ENCODE data around the gene DNAAF5.
A peak's percentile ranks its signal among the peaks of the same experiment; 100 is the strongest.

DNAAF5 gene

DNA sequence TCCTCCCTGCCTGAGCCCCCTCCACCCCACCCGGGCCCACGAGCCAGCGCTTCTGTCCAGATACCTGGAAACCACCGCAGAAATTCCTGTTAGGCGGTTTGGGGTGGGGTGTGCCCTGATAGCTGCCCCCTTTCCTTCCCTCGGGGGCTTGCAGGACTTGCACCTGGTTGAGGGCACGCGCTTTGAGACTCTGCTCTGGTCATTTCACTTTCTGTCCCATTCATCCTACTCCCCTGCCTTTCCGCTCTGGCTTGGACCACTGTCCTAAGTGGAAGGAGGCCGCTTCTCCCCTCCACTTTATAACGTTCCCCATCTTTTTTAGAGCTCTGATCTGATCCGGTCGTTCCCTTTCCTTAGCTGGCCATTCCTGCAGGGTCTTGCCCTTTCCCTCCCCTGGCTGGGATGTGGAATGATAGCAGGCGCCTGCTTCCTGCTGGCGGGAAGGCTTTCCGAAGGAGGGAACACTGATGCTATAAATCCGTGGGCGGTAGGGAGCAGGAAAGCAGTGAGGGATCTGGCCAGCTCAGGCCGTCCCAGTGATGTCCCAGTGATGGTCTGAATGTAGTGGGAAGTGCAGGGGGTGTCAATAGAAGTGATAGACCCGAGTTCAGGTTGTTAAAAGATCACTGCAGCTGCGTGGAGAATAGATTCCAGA is 1.4 kb downstream of the DNAAF5 start:
- H3K23ac ChIP-seq (ENCODE audit: low read depth, low read length, poor library complexity) = no peak overlapping the region
- no peak overlapping the region for H2AK5ac ChIP-seq (ENCODE audit: low read depth, low read length)
- peaks cover 12 to 14% of the 10 kb centered on the region in 2 donors for H3K4me1 ChIP-seq (ENCODE audit: control insufficient read depth in 2 of 2, insufficient read depth in 1 of 2, low read depth in 1 of 2, low read length in 2 of 2)
- WGBS, 2 donors (ENCODE audit: extremely low coverage in 2 of 2, insufficient read length in 2 of 2, insufficient replicate concordance in 1 of 2) = no CpG with 5 or more reads among the region's 21 CpGs
- H3K14ac ChIP-seq (ENCODE audit: low read length) = no peak overlapping the region
- no peak overlapping the region for H3K9ac ChIP-seq (ENCODE audit: low read depth, low read length, poor library complexity)
- peak overlapping the region; percentile 54 for H3K4me2 ChIP-seq (ENCODE audit: insufficient read depth, low read length, poor library complexity, severe bottlenecking)
- no peak overlapping the region for H2BK15ac ChIP-seq (ENCODE audit: low read length)
- no peak overlapping the region for H4K91ac ChIP-seq (ENCODE audit: low read depth, low read length, poor library complexity)
- H3K4me3 ChIP-seq (ENCODE audit: low read length in 2 of 2) = peak overlapping the region; percentile 67 to 79
- peaks cover 22% of the 10 kb centered on the region for H3K79me1 ChIP-seq (ENCODE audit: low read depth, low read length)
- H3K27me3 ChIP-seq (ENCODE audit: control insufficient read depth in 3 of 3, insufficient read depth in 3 of 3, low read depth in 1 of 3, low read length in 3 of 3) = no peaks in the 10 kb centered on the region
- H2BK5ac ChIP-seq (ENCODE audit: low read length) = no peak overlapping the region
- H2BK120ac ChIP-seq (ENCODE audit: low read depth, low read length) = no peak overlapping the region
- no peak overlapping the region for H3K18ac ChIP-seq (ENCODE audit: low read length)
- no peak overlapping the region for H3K4ac ChIP-seq (ENCODE audit: low read length)
- no peak overlapping the region for H2AFZ ChIP-seq (ENCODE audit: low read length)
- H3K27ac ChIP-seq (replicated peaks; ENCODE audit: low read length) = no peak overlapping the region
- H3K36me3 ChIP-seq (replicated peaks in 1 of 2; ENCODE audit: control insufficient read depth in 2 of 2, insufficient read depth in 2 of 2, low read length in 2 of 2) = peaks cover 26 to 45% of the 10 kb centered on the region in 2 donors
- no peak overlapping the region for H4K8ac ChIP-seq (ENCODE audit: low read depth, low read length)
- no peak overlapping the region for H2BK12ac ChIP-seq (ENCODE audit: low read length)
- no peak for DNase-seq (ENCODE audit: low spot score)
- H3K9me3 ChIP-seq (replicated peaks in 1 of 2; ENCODE audit: control insufficient read depth in 2 of 2, insufficient read depth in 1 of 2, low read depth in 1 of 2, low read length in 2 of 2) = peaks cover 4 to 5% of the 10 kb centered on the region in 2 donors

GRCh38 chr7:728602-729001 is 2.1 kb downstream of the DNAAF5 start:
- H2AK5ac ChIP-seq (ENCODE audit: low read depth, low read length) = no peak overlapping the region
- no peak overlapping the region for H3K4ac ChIP-seq (ENCODE audit: low read length)
- no peak overlapping the region for H3K9ac ChIP-seq (ENCODE audit: low read depth, low read length, poor library complexity)
- DNase-seq (ENCODE audit: low spot score) = no peak
- H3K23ac ChIP-seq (ENCODE audit: low read depth, low read length, poor library complexity) = no peak overlapping the region
- H4K8ac ChIP-seq (ENCODE audit: low read depth, low read length) = no peak overlapping the region
- H3K27me3 ChIP-seq (ENCODE audit: control insufficient read depth in 3 of 3, insufficient read depth in 3 of 3, low read depth in 1 of 3, low read length in 3 of 3) = no peaks in the 10 kb centered on the region
- no peak overlapping the region for H3K4me2 ChIP-seq (ENCODE audit: insufficient read depth, low read length, poor library complexity, severe bottlenecking)
- WGBS, 2 donors (ENCODE audit: extremely low coverage in 2 of 2, insufficient read length in 2 of 2, insufficient replicate concordance in 1 of 2) = no CpG with 5 or more reads among the region's 9 CpGs
- H3K79me1 ChIP-seq (ENCODE audit: low read depth, low read length) = peaks cover 22% of the 10 kb centered on the region
- H2BK120ac ChIP-seq (ENCODE audit: low read depth, low read length) = no peak overlapping the region
- no peak overlapping the region for H2BK12ac ChIP-seq (ENCODE audit: low read length)
- no peak overlapping the region for H3K14ac ChIP-seq (ENCODE audit: low read length)
- no peak overlapping the region for H2BK15ac ChIP-seq (ENCODE audit: low read length)
- no peak overlapping the region for H4K91ac ChIP-seq (ENCODE audit: low read depth, low read length, poor library complexity)
- no peak overlapping the region for H2BK5ac ChIP-seq (ENCODE audit: low read length)
- H3K4me1 ChIP-seq (ENCODE audit: control insufficient read depth in 2 of 2, insufficient read depth in 1 of 2, low read depth in 1 of 2, low read length in 2 of 2) = peaks cover 12 to 14% of the 10 kb centered on the region in 2 donors
- H3K9me3 ChIP-seq (replicated peaks in 1 of 2; ENCODE audit: control insufficient read depth in 2 of 2, insufficient read depth in 1 of 2, low read depth in 1 of 2, low read length in 2 of 2) = peaks cover 5% of the 10 kb centered on the region in 2 donors
- no peak overlapping the region for H3K27ac ChIP-seq (replicated peaks; ENCODE audit: low read length)
- H3K36me3 ChIP-seq (replicated peaks in 1 of 2; ENCODE audit: control insufficient read depth in 2 of 2, insufficient read depth in 2 of 2, low read length in 2 of 2) = peaks cover 25 to 49% of the 10 kb centered on the region in 2 donors
- peak overlapping the region in 1 of 2 donors; percentile 79 for H3K4me3 ChIP-seq (ENCODE audit: low read length in 2 of 2)
- no peak overlapping the region for H2AFZ ChIP-seq (ENCODE audit: low read length)
- no peak overlapping the region for H3K18ac ChIP-seq (ENCODE audit: low read length)

GRCh38 chr7:729140-730000 is 2.9 kb downstream of the DNAAF5 start:
- no peak overlapping the region for H2BK120ac ChIP-seq (ENCODE audit: low read depth, low read length)
- H4K91ac ChIP-seq (ENCODE audit: low read depth, low read length, poor library complexity) = no peak overlapping the region
- H3K14ac ChIP-seq (ENCODE audit: low read length) = no peak overlapping the region
- H3K9me3 ChIP-seq (replicated peaks in 1 of 2; ENCODE audit: control insufficient read depth in 2 of 2, insufficient read depth in 1 of 2, low read depth in 1 of 2, low read length in 2 of 2) = peaks cover 7 to 13% of the 10 kb centered on the region in 2 donors
- peaks cover 24% of the 10 kb centered on the region for H3K79me1 ChIP-seq (ENCODE audit: low read depth, low read length)
- peaks cover 27 to 56% of the 10 kb centered on the region in 2 donors for H3K36me3 ChIP-seq (replicated peaks in 1 of 2; ENCODE audit: control insufficient read depth in 2 of 2, insufficient read depth in 2 of 2, low read length in 2 of 2)
- no peak for DNase-seq (ENCODE audit: low spot score)
- no peaks in the 10 kb centered on the region for H3K27me3 ChIP-seq (ENCODE audit: control insufficient read depth in 3 of 3, insufficient read depth in 3 of 3, low read depth in 1 of 3, low read length in 3 of 3)
- no peak overlapping the region for H3K4me2 ChIP-seq (ENCODE audit: insufficient read depth, low read length, poor library complexity, severe bottlenecking)
- H3K4me3 ChIP-seq (ENCODE audit: low read length in 2 of 2) = peak overlapping the region in 1 of 2 donors; percentile 17
- no peak overlapping the region for H3K18ac ChIP-seq (ENCODE audit: low read length)
- peaks cover 12 to 14% of the 10 kb centered on the region in 2 donors for H3K4me1 ChIP-seq (ENCODE audit: control insufficient read depth in 2 of 2, insufficient read depth in 1 of 2, low read depth in 1 of 2, low read length in 2 of 2)
- no peak overlapping the region for H2AK5ac ChIP-seq (ENCODE audit: low read depth, low read length)
- no peak overlapping the region for H2BK5ac ChIP-seq (ENCODE audit: low read length)
- H3K23ac ChIP-seq (ENCODE audit: low read depth, low read length, poor library complexity) = no peak overlapping the region
- H2AFZ ChIP-seq (ENCODE audit: low read length) = no peak overlapping the region
- H3K27ac ChIP-seq (replicated peaks; ENCODE audit: low read length) = no peak overlapping the region
- H3K4ac ChIP-seq (ENCODE audit: low read length) = no peak overlapping the region
- WGBS, 2 donors (ENCODE audit: extremely low coverage in 2 of 2, insufficient read length in 2 of 2, insufficient replicate concordance in 1 of 2) = no CpG with 5 or more reads among the region's 29 CpGs
- H4K8ac ChIP-seq (ENCODE audit: low read depth, low read length) = no peak overlapping the region
- H2BK15ac ChIP-seq (ENCODE audit: low read length) = no peak overlapping the region
- H2BK12ac ChIP-seq (ENCODE audit: low read length) = no peak overlapping the region
- no peak overlapping the region for H3K9ac ChIP-seq (ENCODE audit: low read depth, low read length, poor library complexity)

Measured in neuronal stem cell (in vitro differentiated cells).